SK-N-SH (cell line): ENCODE measurements around the gene SLC10A1. TPM values are rescaled to one million over a fixed set of nuclear protein-coding genes. Genes with fewer than 3 reads are reported as not detected.

ENCODE experiments used
- CTCF ChIA-PET: fragments of 300-600, 350-600 bp; formaldehyde crosslinking; extraction: SDS; loops from one replicate; lab custom pipeline; 2021; lab: Yijun Ruan, JAX
- POLR2A ChIA-PET: fragments of 350-600 bp; sonication (Branson Sonifier 250); formaldehyde crosslinking; extraction: SDS; loops from one replicate; lab custom pipeline; 2020; ENCODE audit warnings: antibody characterized with exemption, inconsistent platforms; lab: Yijun Ruan, JAX
- DNase-seq: peaks from one replicate; pipeline ENCODE4 v3.0.0; 2012
- H2AFZ ChIP-seq: fragments of 200-600 bp; sonication (generic); 2 replicates; pipeline ENCODE4 v1.8.1; 2016; ENCODE audit warnings: antibody characterized with exemption, mild to moderate bottlenecking, low read depth
- H3F3A ChIP-seq: fragments of 200-600 bp; sonication (generic); replicated peaks from 2 replicates; pipeline ENCODE3; 2016; ENCODE audit warnings: antibody characterized with exemption, mild to moderate bottlenecking; ENCODE audit not compliant: insufficient read depth
- H3K27ac ChIP-seq, 2 experiments: fragments of 200-500 bp in 1 of 2; fragments of 200-600 bp in 1 of 2; sonication (Bioruptor generic) in 1 of 2; sonication (generic), shearing (Covaris generic) in 1 of 2; 2 replicates each; pipeline versions ENCODE4 v1.5.1 to v1.6.1; 2014 to 2016; ENCODE audit warnings: low read depth in 2 of 2, inconsistent platforms in 1 of 2, low read length in 1 of 2, mild to moderate bottlenecking in 1 of 2, mixed read lengths in 1 of 2
- H3K27me3 ChIP-seq: fragments of 200-600 bp; sonication (generic), shearing (Covaris generic); 2 replicates; pipeline ENCODE4 v1.6.1; 2016; ENCODE audit warnings: mixed run types; ENCODE audit not compliant: insufficient read depth
- H3K36me3 ChIP-seq, 2 experiments: fragments of 200-500 bp in 1 of 2; fragments of 200-600 bp in 1 of 2; sonication (Bioruptor generic) in 1 of 2; sonication (generic) in 1 of 2; replicated peaks in 1 of 2; 2 replicates each; pipeline versions ENCODE3 to v1.5.1; 2014 to 2016; ENCODE audit warnings: low read length in 1 of 2, mild to moderate bottlenecking in 1 of 2; ENCODE audit not compliant: insufficient read depth in 2 of 2, control insufficient read depth in 1 of 2
- H3K4me1 ChIP-seq, 2 experiments: fragments of 200-500 bp in 1 of 2; fragments of 200-600 bp in 1 of 2; sonication (Bioruptor generic) in 1 of 2; sonication (generic), shearing (Covaris generic) in 1 of 2; 2 replicates each; pipeline versions ENCODE4 v1.5.1 to v1.6.1; 2014 to 2016; ENCODE audit warnings: low read depth in 1 of 2, low read length in 1 of 2, mixed run types in 1 of 2; ENCODE audit not compliant: insufficient read depth in 2 of 2, control insufficient read depth in 1 of 2
- H3K4me2 ChIP-seq: fragments of 200-600 bp; sonication (generic), shearing (Covaris generic); 2 replicates; pipeline ENCODE4 v1.6.1; 2017; ENCODE audit warnings: mixed run types
- H3K4me3 ChIP-seq, 2 experiments: fragments of 200-500 bp in 1 of 2; fragments of 200-600 bp in 1 of 2; sonication (Bioruptor generic) in 1 of 2; sonication (generic), shearing (Covaris generic) in 1 of 2; 2 replicates each; pipeline versions ENCODE4 v1.5.1 to v1.8.1; 2014 to 2016; ENCODE audit warnings: low read depth in 2 of 2, inconsistent platforms in 1 of 2, low read length in 1 of 2, mild to moderate bottlenecking in 1 of 2, mixed read lengths in 1 of 2, moderate library complexity in 1 of 2
- H3K79me2 ChIP-seq: fragments of 200-600 bp; sonication (generic); 2 replicates; pipeline ENCODE4 v1.8.1; 2017; ENCODE audit warnings: mild to moderate bottlenecking; ENCODE audit not compliant: insufficient read depth
- H3K9ac ChIP-seq: fragments of 200-600 bp; sonication (generic); 2 replicates; pipeline ENCODE4 v1.6.1; 2017; ENCODE audit warnings: mixed run types
- H3K9me2 ChIP-seq: fragments of 200-600 bp; sonication (generic); 2 replicates; pipeline ENCODE4 v1.6.1; 2017; ENCODE audit warnings: mixed run types
- H3K9me3 ChIP-seq: fragments of 200-600 bp; sonication (generic); 2 replicates; pipeline ENCODE4 v1.6.1; 2017; ENCODE audit warnings: mixed run types, mild to moderate bottlenecking, moderate library complexity
- H4K20me1 ChIP-seq: fragments of 200-600 bp; sonication (generic); 2 replicates; pipeline ENCODE4 v1.6.1; 2017; ENCODE audit warnings: mild to moderate bottlenecking, mixed run types; ENCODE audit not compliant: insufficient read depth
- EZH2phosphoT487 ChIP-seq: fragments of 200-600 bp; sonication (generic); IDR thresholded peaks from 2 replicates; pipeline ENCODE4 v1.6.1; 2017; ENCODE audit warnings: low read depth, mixed run types, mild to moderate bottlenecking, antibody characterized with exemption, moderate library complexity, borderline replicate concordance
- FOSL2 ChIP-seq: IDR thresholded peaks from 2 replicates; pipeline ENCODE4 v1.4.0; 2012; ENCODE audit warnings: low read depth, mild to moderate bottlenecking, moderate library complexity, borderline replicate concordance
- FOXM1 ChIP-seq: IDR thresholded peaks from 2 replicates; pipeline ENCODE4 v1.4.0; 2012; ENCODE audit warnings: low read depth, mild to moderate bottlenecking
- JUND ChIP-seq: IDR thresholded peaks from 2 replicates; pipeline ENCODE4 v1.4.0; 2012
- MXI1 ChIP-seq: IDR thresholded peaks from 2 replicates; pipeline ENCODE4 v1.6.1; 2012; ENCODE audit warnings: mild to moderate bottlenecking, low read depth, low read length, improper control_type of control experiment
- NRF1 ChIP-seq: IDR thresholded peaks from 2 replicates; pipeline ENCODE4 v1.6.1; 2012; ENCODE audit warnings: low read depth, mild to moderate bottlenecking, low read length
- RFX5 ChIP-seq: IDR thresholded peaks from 2 replicates; pipeline ENCODE4 v1.6.1; 2012; ENCODE audit warnings: mild to moderate bottlenecking, improper control_type of control experiment, low read length
- TAF1 ChIP-seq: IDR thresholded peaks from 2 replicates; pipeline ENCODE4 v1.6.1; 2012; ENCODE audit warnings: low read depth, mild to moderate bottlenecking, low read length, moderate library complexity, borderline replicate concordance
- YY1 ChIP-seq: IDR thresholded peaks from 2 replicates; pipeline ENCODE4 v1.4.0; 2012; ENCODE audit warnings: low read depth, mild to moderate bottlenecking
- WGBS: methylation state at CpG from one replicate; pipeline ENCODE4 v1.1.6; 2017; ENCODE audit warnings: low lambda C conversion rate; 5-methylcytosine and 5-hydroxymethylcytosine counted together
- polyA plus RNA-seq, 3 experiments: library from polyadenylated mRNA; depleted of rRNA; stranded (reverse); fragments of >200 nt; gene quantifications; 2 replicates each; pipeline ENCODE4 v1.2.3, GENCODE V29; 2012
- TF ChIP-seq, protein P1 (sequence below): IDR thresholded peaks from 2 replicates; pipeline ENCODE4 v1.4.0; 2012; ENCODE audit warnings: low read depth
- TF ChIP-seq, protein P2 (sequence below): fragments of 200-600 bp; sonication (generic); IDR thresholded peaks from 2 replicates; pipeline ENCODE4 v1.6.1; 2017; ENCODE audit warnings: antibody characterized with exemption, mild to moderate bottlenecking, moderate library complexity
- TF ChIP-seq, protein P3 (sequence below): fragments of 150-350 bp; IDR thresholded peaks from 2 replicates; pipeline ENCODE4 v1.6.1; 2016; ENCODE audit warnings: mild to moderate bottlenecking, low read depth, low read length

Gene SLC10A1
- polyA plus RNA-seq, 1 of the 3 experiments (the other 2 are of a cell fraction): not detected

DNA sequence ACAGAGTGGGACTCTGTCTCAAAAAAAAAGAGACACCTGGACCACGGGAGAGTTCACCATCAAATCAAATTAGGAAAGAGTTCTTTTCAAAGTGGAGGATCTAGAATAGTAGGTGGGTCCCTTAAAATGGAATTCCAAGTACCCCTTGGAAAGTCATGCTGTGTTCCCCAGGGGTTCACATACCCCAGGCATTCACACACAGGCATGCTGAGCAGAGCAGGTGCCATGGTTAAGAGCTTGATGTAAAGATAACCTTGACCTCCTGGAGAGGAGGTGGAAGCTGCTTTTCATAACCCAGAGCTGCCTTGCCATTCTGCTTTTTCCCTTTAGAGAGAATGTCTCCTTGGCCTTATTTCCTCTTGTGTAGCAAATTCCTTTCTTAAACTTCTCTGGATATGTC is 44.3 kb downstream of the SLC10A1 start:
- CTCF ChIA-PET: no interaction called here
- H3K36me3 ChIP-seq: no peaks in the 10 kb centered on the region
- no peaks in the 10 kb centered on the region for H3K9me2 ChIP-seq
- no peak for DNase-seq
- no peak overlapping the region for H3K4me2 ChIP-seq
- H3K9ac ChIP-seq: no peak overlapping the region
- no peaks in the 10 kb centered on the region for H3K9me3 ChIP-seq
- H3K27me3 ChIP-seq: no peaks in the 10 kb centered on the region
- TF ChIP-seq, protein P1, sequence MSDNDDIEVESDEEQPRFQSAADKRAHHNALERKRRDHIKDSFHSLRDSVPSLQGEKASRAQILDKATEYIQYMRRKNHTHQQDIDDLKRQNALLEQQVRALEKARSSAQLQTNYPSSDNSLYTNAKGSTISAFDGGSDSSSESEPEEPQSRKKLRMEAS: no peak
- TF ChIP-seq, protein P2, sequence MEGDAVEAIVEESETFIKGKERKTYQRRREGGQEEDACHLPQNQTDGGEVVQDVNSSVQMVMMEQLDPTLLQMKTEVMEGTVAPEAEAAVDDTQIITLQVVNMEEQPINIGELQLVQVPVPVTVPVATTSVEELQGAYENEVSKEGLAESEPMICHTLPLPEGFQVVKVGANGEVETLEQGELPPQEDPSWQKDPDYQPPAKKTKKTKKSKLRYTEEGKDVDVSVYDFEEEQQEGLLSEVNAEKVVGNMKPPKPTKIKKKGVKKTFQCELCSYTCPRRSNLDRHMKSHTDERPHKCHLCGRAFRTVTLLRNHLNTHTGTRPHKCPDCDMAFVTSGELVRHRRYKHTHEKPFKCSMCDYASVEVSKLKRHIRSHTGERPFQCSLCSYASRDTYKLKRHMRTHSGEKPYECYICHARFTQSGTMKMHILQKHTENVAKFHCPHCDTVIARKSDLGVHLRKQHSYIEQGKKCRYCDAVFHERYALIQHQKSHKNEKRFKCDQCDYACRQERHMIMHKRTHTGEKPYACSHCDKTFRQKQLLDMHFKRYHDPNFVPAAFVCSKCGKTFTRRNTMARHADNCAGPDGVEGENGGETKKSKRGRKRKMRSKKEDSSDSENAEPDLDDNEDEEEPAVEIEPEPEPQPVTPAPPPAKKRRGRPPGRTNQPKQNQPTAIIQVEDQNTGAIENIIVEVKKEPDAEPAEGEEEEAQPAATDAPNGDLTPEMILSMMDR: no peak
- TF ChIP-seq FOXM1 (no peak), YY1 (no peak), RFX5 (no peak), TAF1 (no peak), MXI1 (no peak)
- TF ChIP-seq, all 33 proteins: peak for 0
- H3K79me2 ChIP-seq: no peaks in the 10 kb centered on the region
- POLR2A ChIA-PET: no interaction called here
- H3F3A ChIP-seq: no peaks in the 10 kb centered on the region
- H3K4me1 ChIP-seq: no peaks in the 10 kb centered on the region
- H3K4me3 ChIP-seq: no peak overlapping the region
- 0% methylated on average over 1 of the region's 1 CpG for WGBS
- no peaks in the 10 kb centered on the region for H4K20me1 ChIP-seq
- H2AFZ ChIP-seq: no peak overlapping the region
- H3K27ac ChIP-seq: no peak overlapping the region

DNA sequence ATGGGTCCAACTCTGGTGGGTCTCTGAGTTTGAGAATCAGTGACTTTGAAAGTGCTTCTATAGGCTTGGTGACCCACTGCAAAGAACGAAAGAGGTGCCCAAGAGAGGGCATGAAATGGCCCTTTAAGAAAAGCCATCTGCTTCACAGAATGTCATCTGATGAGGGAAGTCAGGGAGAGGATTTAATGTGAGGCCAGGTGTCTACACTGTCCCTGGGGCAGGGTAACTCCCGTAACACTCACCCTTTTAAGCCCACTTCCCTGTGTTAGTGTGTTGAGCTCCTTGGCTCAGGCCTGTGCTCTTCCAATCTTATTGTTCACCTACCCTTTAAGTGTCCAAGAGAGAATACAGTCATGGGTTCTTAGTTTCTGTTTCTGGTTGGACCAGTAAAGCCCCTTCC is 46.5 kb downstream of the SLC10A1 start:
- 55% methylated on average over 2 of the region's 2 CpGs for WGBS
- Histone ChIP-seq H4K20me1 (no peaks in the 10 kb centered on the region), H3K4me2 (no peak overlapping the region), H3K4me1 (no peaks in the 10 kb centered on the region), H3K4me3 (no peak overlapping the region), H3K9me2 (no peaks in the 10 kb centered on the region), H3K9me3 (no peaks in the 10 kb centered on the region), H3F3A (no peaks in the 10 kb centered on the region), H3K9ac (no peak overlapping the region), H3K79me2 (no peaks in the 10 kb centered on the region), H3K27ac (no peak overlapping the region), H3K36me3 (no peaks in the 10 kb centered on the region), H2AFZ (no peak overlapping the region), H3K27me3 (no peaks in the 10 kb centered on the region)
- CTCF ChIA-PET: interaction anchor here (1.4 to 1.5 kb wide), 2 partner anchors 14 to 166 kb away, joined by 3 to 5 read pairs; no protein-coding TSS in a partner anchor
- no peak for DNase-seq
- POLR2A ChIA-PET: no interaction called here
- TF ChIP-seq JUND (no peak), EZH2phosphoT487 (no peak), NRF1 (no peak), FOSL2 (no peak)
- TF ChIP-seq, protein P3, sequence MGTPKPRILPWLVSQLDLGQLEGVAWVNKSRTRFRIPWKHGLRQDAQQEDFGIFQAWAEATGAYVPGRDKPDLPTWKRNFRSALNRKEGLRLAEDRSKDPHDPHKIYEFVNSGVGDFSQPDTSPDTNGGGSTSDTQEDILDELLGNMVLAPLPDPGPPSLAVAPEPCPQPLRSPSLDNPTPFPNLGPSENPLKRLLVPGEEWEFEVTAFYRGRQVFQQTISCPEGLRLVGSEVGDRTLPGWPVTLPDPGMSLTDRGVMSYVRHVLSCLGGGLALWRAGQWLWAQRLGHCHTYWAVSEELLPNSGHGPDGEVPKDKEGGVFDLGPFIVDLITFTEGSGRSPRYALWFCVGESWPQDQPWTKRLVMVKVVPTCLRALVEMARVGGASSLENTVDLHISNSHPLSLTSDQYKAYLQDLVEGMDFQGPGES: no peak
